GM19452 (cell line): ENCODE data around the gene CD180.

ENCODE experiments used
- ATAC-seq: cut with Tn5 transposase; IDR thresholded peaks from one replicate; pipeline ENCODE4 v1.9.1; 2021; ENCODE audit not compliant: unreplicated experiment

CD180 gene

GRCh38 chr5:67163231-67163756 lies 33.3 kb downstream of the CD180 start:
- ATAC-seq, result no peak

GRCh38 chr5:67161767-67162166 lies 34.8 kb downstream of the CD180 start:
- ATAC-seq, result no peak

- ATAC-seq, result no peak
These were observed 35.6 kb downstream of the CD180 start for GRCh38 chr5:67160985-67161384.

GRCh38 chr5:67160272-67160671 lies 36.3 kb downstream of the CD180 start:
- no peak for ATAC-seq

GRCh38 chr5:67156976-67157583 lies 39.5 kb downstream of the CD180 start:
- ATAC-seq, result no peak

- no peak for ATAC-seq
These were observed 41.9 kb downstream of the CD180 start for GRCh38 chr5:67154556-67155206.

- no peak for ATAC-seq
These were observed 43.3 kb downstream of the CD180 start for GRCh38 chr5:67153292-67153691.

GRCh38 chr5:67152400-67152799 lies 44.2 kb downstream of the CD180 start:
- no peak for ATAC-seq

GRCh38 chr5:67149951-67150523 lies 46.6 kb downstream of the CD180 start:
- no peak for ATAC-seq

GRCh38 chr5:67149057-67149950 lies 47.3 kb downstream of the CD180 start:
- no peak for ATAC-seq

- ATAC-seq, result no peak
These were observed 48.8 kb downstream of the CD180 start for GRCh38 chr5:67147760-67148159.

- ATAC-seq, result no peak
These were observed 49.6 kb downstream of the CD180 start for GRCh38 chr5:67146981-67147380.

- no peak for ATAC-seq
These were observed 50.0 kb downstream of the CD180 start for GRCh38 chr5:67146574-67146973.

- ATAC-seq, result no peak
These were observed 52.4 kb downstream of the CD180 start for GRCh38 chr5:67144183-67144639.

- no peak for ATAC-seq
These were observed 53.0 kb downstream of the CD180 start for GRCh38 chr5:67143549-67143948.

GRCh38 chr5:67142816-67143215 lies 53.8 kb downstream of the CD180 start:
- no peak for ATAC-seq

- no peak for ATAC-seq
These were observed 55.0 kb downstream of the CD180 start for GRCh38 chr5:67141644-67142043.

GRCh38 chr5:67140413-67140812 lies 56.2 kb downstream of the CD180 start:
- no peak for ATAC-seq

GRCh38 chr5:67139030-67139429 lies 57.6 kb downstream of the CD180 start:
- ATAC-seq, result no peak

GRCh38 chr5:67135381-67135984 lies 61.1 kb downstream of the CD180 start:
- ATAC-seq, result no peak

GRCh38 chr5:67133776-67134175 lies 62.8 kb downstream of the CD180 start:
- ATAC-seq, result no peak
